ENCODE results near the gene SFSWAP.

The SFSWAP gene

GRCh38 chr12:131735476-131736445, 24.9 kb downstream of the SFSWAP start:
- Histone ChIP-seq H2BK120ac (ENCODE audit: low read depth, low read length) (no peak overlapping the region), H3K36me3 (ENCODE audit: control insufficient read depth, insufficient read depth, low read length) (peaks cover 8% of the 10 kb centered on the region), H3K79me1 (ENCODE audit: low read length) (peaks cover 3% of the 10 kb centered on the region), H3K27me3 (ENCODE audit: insufficient read depth, low read length, poor library complexity) (no peaks in the 10 kb centered on the region), H3K4me3 (ENCODE audit: low read length) (no peak overlapping the region), H3K18ac (ENCODE audit: low read length) (no peak overlapping the region), H3K79me2 (ENCODE audit: control insufficient read depth, insufficient read depth, low read length) (peaks cover 2% of the 10 kb centered on the region), H3K9ac (ENCODE audit: low read length) (no peak overlapping the region), H3K4me2 (ENCODE audit: low read length) (no peak overlapping the region), H4K5ac (ENCODE audit: low read length) (no peak overlapping the region), H3K4me1 (ENCODE audit: control insufficient read depth, low read depth, low read length) (no peaks in the 10 kb centered on the region), H2BK5ac (ENCODE audit: low read length) (no peak overlapping the region), H4K8ac (ENCODE audit: low read depth, low read length) (no peak overlapping the region), H3K27ac (ENCODE audit: low read depth, low read length) (no peak overlapping the region), H3K23ac (ENCODE audit: low read length) (no peak overlapping the region), H3K56ac (ENCODE audit: low read length) (no peak overlapping the region), H3K4ac (ENCODE audit: low read depth, low read length) (no peak overlapping the region), H2BK15ac (replicated peaks; ENCODE audit: low read depth) (no peak overlapping the region), H2AK5ac (ENCODE audit: low read length) (no peak overlapping the region)
- DNase-seq: no peak
- no CpG with 5 or more reads among the region's 15 CpGs for WGBS (ENCODE audit: extremely low coverage, insufficient coverage, low lambda C conversion rate)

- H3K27me3 ChIP-seq (ENCODE audit: insufficient read depth, low read length, poor library complexity): no peaks in the 10 kb centered on the region
- H2AK5ac ChIP-seq (ENCODE audit: low read length): no peak overlapping the region
- peak overlapping the region; percentile 47 for H3K27ac ChIP-seq (ENCODE audit: low read depth, low read length)
- no peak overlapping the region for H3K56ac ChIP-seq (ENCODE audit: low read length)
- no peak overlapping the region for H2BK15ac ChIP-seq (replicated peaks; ENCODE audit: low read depth)
- H3K4ac ChIP-seq (ENCODE audit: low read depth, low read length): no peak overlapping the region
- no peak overlapping the region for H3K23ac ChIP-seq (ENCODE audit: low read length)
- H3K4me1 ChIP-seq (ENCODE audit: control insufficient read depth, low read depth, low read length): no peaks in the 10 kb centered on the region
- no peak overlapping the region for H3K4me3 ChIP-seq (ENCODE audit: low read length)
- no peak overlapping the region for H2BK5ac ChIP-seq (ENCODE audit: low read length)
- WGBS (ENCODE audit: extremely low coverage, insufficient coverage, low lambda C conversion rate): no CpG with 5 or more reads among the region's 23 CpGs
- no peak overlapping the region for H3K18ac ChIP-seq (ENCODE audit: low read length)
- no peak overlapping the region for H3K4me2 ChIP-seq (ENCODE audit: low read length)
- H3K9ac ChIP-seq (ENCODE audit: low read length): no peak overlapping the region
- H4K8ac ChIP-seq (ENCODE audit: low read depth, low read length): no peak overlapping the region
- H3K79me1 ChIP-seq (ENCODE audit: low read length): peaks cover 2% of the 10 kb centered on the region
- H4K5ac ChIP-seq (ENCODE audit: low read length): no peak overlapping the region
- no peak overlapping the region for H2BK120ac ChIP-seq (ENCODE audit: low read depth, low read length)
- no peaks in the 10 kb centered on the region for H3K79me2 ChIP-seq (ENCODE audit: control insufficient read depth, insufficient read depth, low read length)
- DNase-seq: no peak
- peaks cover 10% of the 10 kb centered on the region for H3K36me3 ChIP-seq (ENCODE audit: control insufficient read depth, insufficient read depth, low read length)
Measured at GRCh38 chr12:131736446-131737149, 25.7 kb downstream of the SFSWAP start.

GRCh38 chr12:131737150-131737827, 26.4 kb downstream of the SFSWAP start:
- peaks cover 14% of the 10 kb centered on the region for H3K36me3 ChIP-seq (ENCODE audit: control insufficient read depth, insufficient read depth, low read length)
- no peak overlapping the region for H2BK5ac ChIP-seq (ENCODE audit: low read length)
- H4K5ac ChIP-seq (ENCODE audit: low read length): no peak overlapping the region
- peak overlapping the region; percentile 47 for H3K27ac ChIP-seq (ENCODE audit: low read depth, low read length)
- no peak overlapping the region for H3K23ac ChIP-seq (ENCODE audit: low read length)
- no peaks in the 10 kb centered on the region for H3K27me3 ChIP-seq (ENCODE audit: insufficient read depth, low read length, poor library complexity)
- no CpG with 5 or more reads among the region's 21 CpGs for WGBS (ENCODE audit: extremely low coverage, insufficient coverage, low lambda C conversion rate)
- no peak overlapping the region for H4K8ac ChIP-seq (ENCODE audit: low read depth, low read length)
- H2AK5ac ChIP-seq (ENCODE audit: low read length): no peak overlapping the region
- DNase-seq: peak; percentile 92
- no peak overlapping the region for H3K4me2 ChIP-seq (ENCODE audit: low read length)
- H3K79me2 ChIP-seq (ENCODE audit: control insufficient read depth, insufficient read depth, low read length): no peaks in the 10 kb centered on the region
- peaks cover 4% of the 10 kb centered on the region for H3K79me1 ChIP-seq (ENCODE audit: low read length)
- no peaks in the 10 kb centered on the region for H3K4me1 ChIP-seq (ENCODE audit: control insufficient read depth, low read depth, low read length)
- H3K4ac ChIP-seq (ENCODE audit: low read depth, low read length): no peak overlapping the region
- no peak overlapping the region for H3K56ac ChIP-seq (ENCODE audit: low read length)
- no peak overlapping the region for H2BK15ac ChIP-seq (replicated peaks; ENCODE audit: low read depth)
- no peak overlapping the region for H3K4me3 ChIP-seq (ENCODE audit: low read length)
- H3K9ac ChIP-seq (ENCODE audit: low read length): no peak overlapping the region
- H2BK120ac ChIP-seq (ENCODE audit: low read depth, low read length): no peak overlapping the region
- no peak overlapping the region for H3K18ac ChIP-seq (ENCODE audit: low read length)

- Histone ChIP-seq H2BK15ac (replicated peaks; ENCODE audit: low read depth) (no peak overlapping the region), H3K18ac (ENCODE audit: low read length) (no peak overlapping the region), H3K27ac (ENCODE audit: low read depth, low read length) (no peak overlapping the region), H3K27me3 (ENCODE audit: insufficient read depth, low read length, poor library complexity) (no peaks in the 10 kb centered on the region), H4K8ac (ENCODE audit: low read depth, low read length) (no peak overlapping the region), H3K9ac (ENCODE audit: low read length) (no peak overlapping the region), H2BK5ac (ENCODE audit: low read length) (no peak overlapping the region), H3K79me2 (ENCODE audit: control insufficient read depth, insufficient read depth, low read length) (no peaks in the 10 kb centered on the region), H3K79me1 (ENCODE audit: low read length) (peaks cover 4% of the 10 kb centered on the region), H3K4ac (ENCODE audit: low read depth, low read length) (no peak overlapping the region), H3K36me3 (ENCODE audit: control insufficient read depth, insufficient read depth, low read length) (peaks cover 11% of the 10 kb centered on the region), H3K4me3 (ENCODE audit: low read length) (no peak overlapping the region), H3K4me1 (ENCODE audit: control insufficient read depth, low read depth, low read length) (no peaks in the 10 kb centered on the region), H3K56ac (ENCODE audit: low read length) (no peak overlapping the region), H4K5ac (ENCODE audit: low read length) (no peak overlapping the region), H3K4me2 (ENCODE audit: low read length) (no peak overlapping the region), H2BK120ac (ENCODE audit: low read depth, low read length) (no peak overlapping the region), H2AK5ac (ENCODE audit: low read length) (no peak overlapping the region), H3K23ac (ENCODE audit: low read length) (no peak overlapping the region)
- WGBS (ENCODE audit: extremely low coverage, insufficient coverage, low lambda C conversion rate): no CpG with 5 or more reads among the region's 5 CpGs
- DNase-seq: no peak
Measured at GRCh38 chr12:131738196-131738595, 27.3 kb downstream of the SFSWAP start.

- Histone ChIP-seq H3K9ac (ENCODE audit: low read length) (no peak overlapping the region), H2AK5ac (ENCODE audit: low read length) (no peak overlapping the region), H3K56ac (ENCODE audit: low read length) (no peak overlapping the region), H3K18ac (ENCODE audit: low read length) (no peak overlapping the region), H3K4me3 (ENCODE audit: low read length) (no peak overlapping the region), H3K79me1 (ENCODE audit: low read length) (peaks cover 4% of the 10 kb centered on the region), H2BK120ac (ENCODE audit: low read depth, low read length) (no peak overlapping the region), H2BK5ac (ENCODE audit: low read length) (no peak overlapping the region), H3K4me2 (ENCODE audit: low read length) (no peak overlapping the region), H3K4me1 (ENCODE audit: control insufficient read depth, low read depth, low read length) (no peaks in the 10 kb centered on the region), H3K79me2 (ENCODE audit: control insufficient read depth, insufficient read depth, low read length) (no peaks in the 10 kb centered on the region), H2BK15ac (replicated peaks; ENCODE audit: low read depth) (no peak overlapping the region), H3K4ac (ENCODE audit: low read depth, low read length) (no peak overlapping the region), H3K27me3 (ENCODE audit: insufficient read depth, low read length, poor library complexity) (no peaks in the 10 kb centered on the region), H4K8ac (ENCODE audit: low read depth, low read length) (no peak overlapping the region), H3K36me3 (ENCODE audit: control insufficient read depth, insufficient read depth, low read length) (peaks cover 10% of the 10 kb centered on the region), H3K27ac (ENCODE audit: low read depth, low read length) (no peak overlapping the region), H4K5ac (ENCODE audit: low read length) (no peak overlapping the region), H3K23ac (ENCODE audit: low read length) (no peak overlapping the region)
- WGBS (ENCODE audit: extremely low coverage, insufficient coverage, low lambda C conversion rate): no CpG with 5 or more reads among the region's 2 CpGs
- no peak for DNase-seq
Measured at GRCh38 chr12:131740626-131741025, 29.7 kb downstream of the SFSWAP start.

Data from mesendoderm (in vitro differentiated cells).